ENCODE results near the gene ATP9B. TPM values are rescaled to one million over a fixed set of nuclear protein-coding genes. Genes with fewer than 3 reads are reported as not detected.

The ATP9B gene
- total RNA-seq: 27.7 and 29.3 TPM in 2 replicates

- TF ChIP-seq CTCF (IDR thresholded peaks at IDR 0.05; ENCODE audit: extremely low read depth, low read depth, low read length): no peak
- DNase-seq (ENCODE audit: insufficient read length, low spot score, missing footprints): peak; percentile 100
- H3K4me2 ChIP-seq (ENCODE audit: insufficient read depth, low read length): peak within 1 kb of the TSS; percentile 95
- H3K79me2 ChIP-seq (ENCODE audit: insufficient read depth, low read length): peaks cover 27% of the 10 kb centered on the region
- H3K9me3 ChIP-seq (ENCODE audit: low read depth, low read length): no peaks in the 10 kb centered on the region
- peak within 1 kb of the TSS; percentile 80 for H3K4me3 ChIP-seq (ENCODE audit: insufficient read depth, low read length)
- peak within 1 kb of the TSS; percentile 95 for H2AFZ ChIP-seq (ENCODE audit: low read length)
- H4K20me1 ChIP-seq (ENCODE audit: insufficient read depth, low read length): peaks cover 10% of the 10 kb centered on the region
- H3K27ac ChIP-seq (ENCODE audit: low read depth, low read length): peak within 1 kb of the TSS; percentile 79
- peaks cover 15% of the 10 kb centered on the region for H3K4me1 ChIP-seq (ENCODE audit: insufficient read depth, low read length)
- H3K36me3 ChIP-seq (ENCODE audit: insufficient read depth, low read length): no peaks in the 10 kb centered on the region
- H3K27me3 ChIP-seq (ENCODE audit: insufficient read depth, low read length): no peaks in the 10 kb centered on the region
These were observed at the start of gene ATP9B for GRCh38 chr18:79068937-79069716. TSS of gene ATP9B (plus strand) at chr18:79069394. CDS start at chr18:79069411, 17 bp downstream.

GRCh38 chr18:79019881-79020280 lies 49.3 kb upstream of the ATP9B start:
- Histone ChIP-seq H2AFZ (ENCODE audit: low read length) (no peak overlapping the region), H3K27ac (ENCODE audit: low read depth, low read length) (no peak overlapping the region), H3K27me3 (ENCODE audit: insufficient read depth, low read length) (no peaks in the 10 kb centered on the region), H3K4me2 (ENCODE audit: insufficient read depth, low read length) (no peak overlapping the region), H3K36me3 (ENCODE audit: insufficient read depth, low read length) (no peaks in the 10 kb centered on the region), H4K20me1 (ENCODE audit: insufficient read depth, low read length) (no peaks in the 10 kb centered on the region), H3K4me1 (ENCODE audit: insufficient read depth, low read length) (no peaks in the 10 kb centered on the region), H3K79me2 (ENCODE audit: insufficient read depth, low read length) (no peaks in the 10 kb centered on the region), H3K9me3 (ENCODE audit: low read depth, low read length) (no peaks in the 10 kb centered on the region), H3K4me3 (ENCODE audit: insufficient read depth, low read length) (no peak overlapping the region)
- DNase-seq (ENCODE audit: insufficient read length, low spot score, missing footprints): no peak
- no peak for TF ChIP-seq CTCF (IDR thresholded peaks at IDR 0.05; ENCODE audit: extremely low read depth, low read depth, low read length)

- Histone ChIP-seq H3K9me3 (ENCODE audit: low read depth, low read length) (no peaks in the 10 kb centered on the region), H3K4me1 (ENCODE audit: insufficient read depth, low read length) (no peaks in the 10 kb centered on the region), H3K36me3 (ENCODE audit: insufficient read depth, low read length) (no peaks in the 10 kb centered on the region), H3K4me3 (ENCODE audit: insufficient read depth, low read length) (no peak overlapping the region), H3K27me3 (ENCODE audit: insufficient read depth, low read length) (no peaks in the 10 kb centered on the region), H2AFZ (ENCODE audit: low read length) (no peak overlapping the region), H3K4me2 (ENCODE audit: insufficient read depth, low read length) (no peak overlapping the region), H4K20me1 (ENCODE audit: insufficient read depth, low read length) (no peaks in the 10 kb centered on the region), H3K27ac (ENCODE audit: low read depth, low read length) (no peak overlapping the region), H3K79me2 (ENCODE audit: insufficient read depth, low read length) (no peaks in the 10 kb centered on the region)
- TF ChIP-seq CTCF (IDR thresholded peaks at IDR 0.05; ENCODE audit: extremely low read depth, low read depth, low read length): no peak
- no peak for DNase-seq (ENCODE audit: insufficient read length, low spot score, missing footprints)
These were observed 46.6 kb upstream of the ATP9B start for GRCh38 chr18:79022603-79023002.

- Histone ChIP-seq H3K4me2 (ENCODE audit: insufficient read depth, low read length) (no peak overlapping the region), H2AFZ (ENCODE audit: low read length) (no peak overlapping the region), H3K27ac (ENCODE audit: low read depth, low read length) (no peak overlapping the region), H3K9me3 (ENCODE audit: low read depth, low read length) (no peaks in the 10 kb centered on the region), H3K27me3 (ENCODE audit: insufficient read depth, low read length) (no peaks in the 10 kb centered on the region), H4K20me1 (ENCODE audit: insufficient read depth, low read length) (no peaks in the 10 kb centered on the region), H3K4me1 (ENCODE audit: insufficient read depth, low read length) (no peaks in the 10 kb centered on the region), H3K36me3 (ENCODE audit: insufficient read depth, low read length) (no peaks in the 10 kb centered on the region), H3K79me2 (ENCODE audit: insufficient read depth, low read length) (no peaks in the 10 kb centered on the region), H3K4me3 (ENCODE audit: insufficient read depth, low read length) (no peak overlapping the region)
- TF ChIP-seq CTCF (IDR thresholded peaks at IDR 0.05; ENCODE audit: extremely low read depth, low read depth, low read length): no peak
- DNase-seq (ENCODE audit: insufficient read length, low spot score, missing footprints): no peak
These were observed 42.7 kb upstream of the ATP9B start for GRCh38 chr18:79026491-79026890.

Data from osteoblast (primary cell).